Keratinocyte (primary cell): ENCODE measurements around the gene SPECC1L.
"Not testable (repeated sequence)": the region's sequence is repeated elsewhere in the genome, so short reads cannot be mapped to it uniquely, and the experiment has no call there.

Experiments used
- EZH2 ChIP-seq: IDR thresholded peaks from one replicate; pipeline ENCODE4 v1.6.1; 2012; ENCODE audit warnings: inconsistent platforms, mild to moderate bottlenecking, low read length, moderate library complexity
- TF ChIP-seq, protein P1 (sequence below), 3 experiments: IDR thresholded peaks in 1 of 3; conservative IDR thresholded peaks in 1 of 3; optimal IDR thresholded peaks in 1 of 3; 2 replicates in 2 of 3; 3 replicates in 1 of 3; pipeline versions ENCODE3 to v1.5.1; 2011; ENCODE audit warnings: low read length in 3 of 3, mild to moderate bottlenecking in 3 of 3, moderate library complexity in 2 of 3, control low read depth in 1 of 3, inconsistent platforms in 1 of 3; ENCODE audit not compliant: insufficient read depth in 2 of 3; ENCODE audit errors: extremely low read depth in 1 of 3

DNA sequence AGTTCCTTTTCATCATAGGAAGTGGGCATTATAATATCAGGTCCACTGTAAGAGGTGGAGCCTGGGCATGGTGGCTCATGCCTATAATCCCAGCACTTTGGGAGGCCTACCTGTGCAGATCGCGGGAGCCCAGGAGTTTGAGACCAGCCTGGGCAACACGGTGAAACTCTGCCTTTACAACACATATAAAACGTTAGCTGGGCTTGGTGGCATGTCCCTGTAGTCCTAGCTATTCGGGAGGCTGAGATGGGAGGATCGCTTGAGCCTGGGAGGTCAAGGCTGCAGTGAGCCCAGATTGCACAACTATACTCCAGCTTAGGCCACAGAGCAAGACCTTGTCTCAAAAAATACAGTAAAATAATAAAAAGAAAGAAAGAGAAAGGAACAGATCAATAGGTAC, 4.1 kb upstream of the SPECC1L start:
- TF ChIP-seq, protein P1, sequence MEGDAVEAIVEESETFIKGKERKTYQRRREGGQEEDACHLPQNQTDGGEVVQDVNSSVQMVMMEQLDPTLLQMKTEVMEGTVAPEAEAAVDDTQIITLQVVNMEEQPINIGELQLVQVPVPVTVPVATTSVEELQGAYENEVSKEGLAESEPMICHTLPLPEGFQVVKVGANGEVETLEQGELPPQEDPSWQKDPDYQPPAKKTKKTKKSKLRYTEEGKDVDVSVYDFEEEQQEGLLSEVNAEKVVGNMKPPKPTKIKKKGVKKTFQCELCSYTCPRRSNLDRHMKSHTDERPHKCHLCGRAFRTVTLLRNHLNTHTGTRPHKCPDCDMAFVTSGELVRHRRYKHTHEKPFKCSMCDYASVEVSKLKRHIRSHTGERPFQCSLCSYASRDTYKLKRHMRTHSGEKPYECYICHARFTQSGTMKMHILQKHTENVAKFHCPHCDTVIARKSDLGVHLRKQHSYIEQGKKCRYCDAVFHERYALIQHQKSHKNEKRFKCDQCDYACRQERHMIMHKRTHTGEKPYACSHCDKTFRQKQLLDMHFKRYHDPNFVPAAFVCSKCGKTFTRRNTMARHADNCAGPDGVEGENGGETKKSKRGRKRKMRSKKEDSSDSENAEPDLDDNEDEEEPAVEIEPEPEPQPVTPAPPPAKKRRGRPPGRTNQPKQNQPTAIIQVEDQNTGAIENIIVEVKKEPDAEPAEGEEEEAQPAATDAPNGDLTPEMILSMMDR (optimal IDR thresholded peaks at IDR 0.05 in 1 of 3, IDR thresholded peaks at IDR 0.05 in 1 of 3, conservative IDR thresholded peaks at IDR 0.05 in 1 of 3; ENCODE audit: extremely low read depth in 1 of 3, insufficient read depth in 2 of 3, low read length in 3 of 3): not testable (repeated sequence)
- TF ChIP-seq EZH2: not testable (repeated sequence)
